ENCODE data around the gene LAP3.

Gene LAP3

GRCh38 chr4:17576932-17577664 lies at the start of gene LAP3:
Gene LAP3, plus strand, starts transcription at chr4:17577198. Its CDS starts 268 bp downstream, at chr4:17577466.
- Histone ChIP-seq H4K20me1 (ENCODE audit: low read depth, low read length) (no peaks in the 10 kb centered on the region), H3F3A (ENCODE audit: insufficient read depth) (no peaks in the 10 kb centered on the region), H3K4me3 (ENCODE audit: insufficient read depth, low read length, poor library complexity, severe bottlenecking) (peak within 1 kb of the TSS; percentile 77), H3K27ac (ENCODE audit: low read depth, low read length) (peak within 1 kb of the TSS; percentile 74), H3K4me2 (ENCODE audit: low read depth, low read length, poor library complexity, severe bottlenecking) (peak within 1 kb of the TSS; percentile 90), H3K9me2 (replicated peaks; ENCODE audit: insufficient read depth, low read length) (no peaks in the 10 kb centered on the region), H3K27me3 (ENCODE audit: low read length) (no peaks in the 10 kb centered on the region), H3K9ac (ENCODE audit: low read length) (peak within 1 kb of the TSS; percentile 96), H2AFZ (ENCODE audit: low read depth, low read length, severe bottlenecking) (peak within 1 kb of the TSS; percentile 78), H3K9me3 (ENCODE audit: insufficient read depth, low read length) (no peaks in the 10 kb centered on the region), H3K79me2 (ENCODE audit: insufficient read depth, low read length) (peaks cover 27% of the 10 kb centered on the region), H3K36me3 (ENCODE audit: low read length) (peaks cover 11% of the 10 kb centered on the region; the same call in 1 of the 2 replicates)
- TF ChIP-seq CTCF (IDR thresholded peaks at IDR 0.05; ENCODE audit: insufficient read depth, low read length, poor library complexity, severe bottlenecking): no peak
- no peak for TF ChIP-seq EZH2phosphoT487 (conservative IDR thresholded peaks at IDR 0.05; ENCODE audit: low read length)

- Histone ChIP-seq H3K9me2 (replicated peaks; ENCODE audit: insufficient read depth, low read length) (no peaks in the 10 kb centered on the region), H3K4me3 (ENCODE audit: insufficient read depth, low read length, poor library complexity, severe bottlenecking) (no peak overlapping the region), H3K9me3 (ENCODE audit: insufficient read depth, low read length) (no peaks in the 10 kb centered on the region), H3F3A (ENCODE audit: insufficient read depth) (no peaks in the 10 kb centered on the region), H2AFZ (ENCODE audit: low read depth, low read length, severe bottlenecking) (no peak overlapping the region), H3K27ac (ENCODE audit: low read depth, low read length) (no peak overlapping the region), H3K36me3 (ENCODE audit: low read length) (no peaks in the 10 kb centered on the region), H3K79me2 (ENCODE audit: insufficient read depth, low read length) (no peaks in the 10 kb centered on the region), H3K9ac (ENCODE audit: low read length) (no peak overlapping the region), H3K27me3 (ENCODE audit: low read length) (no peaks in the 10 kb centered on the region), H4K20me1 (ENCODE audit: low read depth, low read length) (no peaks in the 10 kb centered on the region), H3K4me2 (ENCODE audit: low read depth, low read length, poor library complexity, severe bottlenecking) (no peak overlapping the region)
- TF ChIP-seq CTCF (IDR thresholded peaks at IDR 0.05; ENCODE audit: insufficient read depth, low read length, poor library complexity, severe bottlenecking) (no peak), EZH2phosphoT487 (conservative IDR thresholded peaks at IDR 0.05; ENCODE audit: low read length) (no peak)
These were observed 48.3 kb upstream of the LAP3 start for GRCh38 chr4:17528551-17529165.

- no peak overlapping the region for H3K4me2 ChIP-seq (ENCODE audit: low read depth, low read length, poor library complexity, severe bottlenecking)
- TF ChIP-seq CTCF (IDR thresholded peaks at IDR 0.05; ENCODE audit: insufficient read depth, low read length, poor library complexity, severe bottlenecking) (no peak), EZH2phosphoT487 (conservative IDR thresholded peaks at IDR 0.05; ENCODE audit: low read length) (no peak)
- no peaks in the 10 kb centered on the region for H3F3A ChIP-seq (ENCODE audit: insufficient read depth)
- H3K9me2 ChIP-seq (replicated peaks; ENCODE audit: insufficient read depth, low read length): no peaks in the 10 kb centered on the region
- no peak overlapping the region for H3K9ac ChIP-seq (ENCODE audit: low read length)
- no peaks in the 10 kb centered on the region for H3K27me3 ChIP-seq (ENCODE audit: low read length)
- no peaks in the 10 kb centered on the region for H3K36me3 ChIP-seq (ENCODE audit: low read length)
- H3K9me3 ChIP-seq (ENCODE audit: insufficient read depth, low read length): no peaks in the 10 kb centered on the region
- H4K20me1 ChIP-seq (ENCODE audit: low read depth, low read length): no peaks in the 10 kb centered on the region
- no peak overlapping the region for H3K27ac ChIP-seq (ENCODE audit: low read depth, low read length)
- no peak overlapping the region for H3K4me3 ChIP-seq (ENCODE audit: insufficient read depth, low read length, poor library complexity, severe bottlenecking)
- no peak overlapping the region for H2AFZ ChIP-seq (ENCODE audit: low read depth, low read length, severe bottlenecking)
- H3K79me2 ChIP-seq (ENCODE audit: insufficient read depth, low read length): no peaks in the 10 kb centered on the region
These were observed 45.3 kb upstream of the LAP3 start for GRCh38 chr4:17531538-17532285.
